ENCODE results near the gene ACHE.

- TF ChIP-seq CTCF (IDR thresholded peaks at IDR 0.05) (no peak), POLR2A (IDR thresholded peaks at IDR 0.05) (no peak)
These were observed 34.1 kb downstream of the ACHE start for GRCh38 chr7:100861616-100861985.
